GM12892 (cell line): ENCODE measurements around the gene SNAPC4.

ENCODE experiments used
- POLR2A ChIP-seq: IDR thresholded peaks from 2 replicates; pipeline ENCODE4 v1.6.1; 2011; ENCODE audit warnings: low read depth, low read length, control low read depth
- POLR2AphosphoS5 ChIP-seq: IDR thresholded peaks from 2 replicates; pipeline ENCODE4 v1.6.1; 2011; ENCODE audit warnings: low read depth, low read length, control low read depth
- TAF1 ChIP-seq: IDR thresholded peaks from 2 replicates; pipeline ENCODE4 v1.6.1; 2011; ENCODE audit warnings: low read depth, mild to moderate bottlenecking, control low read depth, low read length, borderline replicate concordance

DNA sequence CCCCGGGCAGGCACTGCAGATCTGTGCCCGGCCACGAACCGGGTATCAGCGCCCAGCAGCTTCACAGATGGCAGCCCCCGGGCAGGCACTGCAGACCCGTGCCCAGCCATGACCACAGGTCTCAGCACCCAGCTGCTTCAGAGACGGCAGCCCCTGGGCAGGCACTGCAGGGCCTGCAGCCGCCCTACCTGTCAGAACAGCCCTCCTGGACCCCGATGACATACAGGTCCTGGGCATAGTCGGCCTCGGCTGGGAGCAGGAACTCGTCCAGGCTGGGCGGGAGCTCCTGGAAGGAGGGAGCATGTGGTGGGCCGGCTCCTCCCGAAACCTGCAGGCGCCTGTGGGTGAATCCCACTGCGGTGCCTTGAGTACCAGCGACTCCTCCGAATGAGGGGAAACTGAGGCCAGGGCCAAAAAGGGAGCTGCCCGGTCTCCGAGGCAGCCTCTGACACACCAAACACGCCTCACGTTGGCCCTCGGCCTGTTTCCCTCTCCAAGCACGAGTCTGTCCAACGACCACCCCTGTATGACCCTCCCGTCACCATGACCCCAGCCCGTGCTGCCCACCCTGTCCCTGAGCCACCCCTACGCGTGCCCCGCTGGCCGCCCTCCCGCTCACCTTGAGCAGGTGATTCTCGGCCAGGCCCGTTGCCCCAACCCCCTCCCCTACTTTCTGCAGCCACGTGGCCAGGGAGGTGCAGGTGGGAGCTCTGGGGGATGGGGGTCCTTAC is 34.0 kb upstream of the SNAPC4 start:
- TF ChIP-seq TAF1 (no peak), POLR2AphosphoS5 (no peak), POLR2A (no peak)
